ENCODE results near the gene STARD7.

DNA sequence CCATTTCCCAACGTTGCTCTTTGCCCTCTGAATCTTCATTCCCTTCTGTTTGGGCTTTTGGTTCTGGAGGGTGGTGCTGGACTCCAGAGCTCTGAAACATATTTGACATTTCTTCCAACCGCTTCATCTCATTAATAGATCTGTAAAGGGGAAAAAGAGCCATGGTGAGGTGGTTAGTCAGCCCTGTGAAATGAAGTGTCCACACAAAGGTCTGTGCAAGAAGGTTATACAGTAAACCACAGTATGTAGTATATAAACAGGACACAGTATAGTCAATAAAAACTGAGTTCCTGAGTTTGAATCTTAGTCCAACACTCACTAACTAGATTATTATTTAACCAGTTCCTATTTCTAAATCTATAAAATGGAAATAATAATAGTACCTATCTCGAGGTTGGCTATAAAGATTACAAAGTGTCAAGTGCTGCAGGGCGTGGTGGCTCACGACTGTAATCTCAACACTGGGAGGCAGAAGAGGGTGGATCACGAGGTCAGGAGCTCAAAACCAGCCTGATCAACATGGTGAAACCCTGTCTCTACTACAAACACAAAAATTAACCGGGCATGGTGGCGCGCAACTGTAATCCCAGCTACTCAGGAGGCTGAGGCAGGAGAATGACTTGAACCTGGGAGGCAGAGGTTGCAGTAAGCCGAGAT is 13.1 kb downstream of the STARD7 start:
- TF ChIP-seq, protein P1, sequence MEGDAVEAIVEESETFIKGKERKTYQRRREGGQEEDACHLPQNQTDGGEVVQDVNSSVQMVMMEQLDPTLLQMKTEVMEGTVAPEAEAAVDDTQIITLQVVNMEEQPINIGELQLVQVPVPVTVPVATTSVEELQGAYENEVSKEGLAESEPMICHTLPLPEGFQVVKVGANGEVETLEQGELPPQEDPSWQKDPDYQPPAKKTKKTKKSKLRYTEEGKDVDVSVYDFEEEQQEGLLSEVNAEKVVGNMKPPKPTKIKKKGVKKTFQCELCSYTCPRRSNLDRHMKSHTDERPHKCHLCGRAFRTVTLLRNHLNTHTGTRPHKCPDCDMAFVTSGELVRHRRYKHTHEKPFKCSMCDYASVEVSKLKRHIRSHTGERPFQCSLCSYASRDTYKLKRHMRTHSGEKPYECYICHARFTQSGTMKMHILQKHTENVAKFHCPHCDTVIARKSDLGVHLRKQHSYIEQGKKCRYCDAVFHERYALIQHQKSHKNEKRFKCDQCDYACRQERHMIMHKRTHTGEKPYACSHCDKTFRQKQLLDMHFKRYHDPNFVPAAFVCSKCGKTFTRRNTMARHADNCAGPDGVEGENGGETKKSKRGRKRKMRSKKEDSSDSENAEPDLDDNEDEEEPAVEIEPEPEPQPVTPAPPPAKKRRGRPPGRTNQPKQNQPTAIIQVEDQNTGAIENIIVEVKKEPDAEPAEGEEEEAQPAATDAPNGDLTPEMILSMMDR (IDR thresholded peaks at IDR 0.05; ENCODE audit: low read depth, low read length), result no peak
- no peak for TF ChIP-seq EZH2phosphoT487 (IDR thresholded peaks at IDR 0.05; ENCODE audit: low read depth)

Data from OCI-LY3 (cell line).